Lung (tissue), 16 donors: ENCODE data around the gene CABLES1. TPM values are rescaled to one million over a fixed set of nuclear protein-coding genes. Genes with fewer than 3 reads are reported as not detected.
"Not testable (repeated sequence)": the region's sequence is repeated elsewhere in the genome, so short reads cannot be mapped to it uniquely, and the experiment has no call there.

Source experiments
- ATAC-seq: fragments of 200-7000 bp; cut with Tn5 transposase; one replicate; pipeline ENCODE4 v1.9.1; 2020; ENCODE audit warnings: moderate number of reproducible peaks; ENCODE audit not compliant: insufficient read depth, low FRiP score
- DNase-seq, 3 donors: peaks; one replicate each; pipeline ENCODE4 v3.0.0-alpha.2; 2013 to 2017
- H3K27ac ChIP-seq, 2 donors: one replicate each; pipeline ENCODE4 v1.5.1; 2013; ENCODE audit warnings: mild to moderate bottlenecking in 2 of 2, moderate library complexity in 2 of 2, control low read depth in 1 of 2, inconsistent platforms in 1 of 2, low read depth in 1 of 2, low read length in 1 of 2
- H3K27me3 ChIP-seq, 3 donors: one replicate each; pipeline ENCODE4 v1.5.1; 2013; ENCODE audit warnings: low read length in 2 of 3; ENCODE audit not compliant: control insufficient read depth in 3 of 3, insufficient read depth in 3 of 3
- H3K36me3 ChIP-seq, 4 donors: one replicate each; pipeline ENCODE4 v1.5.1; 2013; ENCODE audit warnings: low read length in 4 of 4, mild to moderate bottlenecking in 1 of 4, moderate library complexity in 1 of 4; ENCODE audit not compliant: control insufficient read depth in 4 of 4, insufficient read depth in 4 of 4
- H3K4me1 ChIP-seq, 5 donors: one replicate each; pipeline ENCODE4 v1.5.1; 2013; ENCODE audit warnings: low read length in 5 of 5, mild to moderate bottlenecking in 2 of 5, moderate library complexity in 1 of 5; ENCODE audit not compliant: control insufficient read depth in 5 of 5, insufficient read depth in 5 of 5
- H3K4me3 ChIP-seq: one replicate; pipeline ENCODE4 v1.5.1; 2013; ENCODE audit warnings: mild to moderate bottlenecking, control low read depth, moderate library complexity
- H3K9ac ChIP-seq, 2 donors: one replicate each; pipeline ENCODE4 v1.5.1; 2013; ENCODE audit warnings: low read length in 2 of 2, control low read depth in 1 of 2; ENCODE audit not compliant: insufficient read depth in 1 of 2
- H3K9me3 ChIP-seq, 4 donors: one replicate each; pipeline ENCODE4 v1.5.1; 2013; ENCODE audit warnings: low read length in 3 of 4, mild to moderate bottlenecking in 1 of 4, moderate library complexity in 1 of 4; ENCODE audit not compliant: control insufficient read depth in 4 of 4, insufficient read depth in 3 of 4
- WGBS, 2 donors: extraction: QIAGEN DNeasy Blood & Tissue Kit; methylation state at CpG; one replicate each; pipeline ENCODE4 v1.1.7; 2013; 5-methylcytosine and 5-hydroxymethylcytosine counted together
- long read RNA-seq, 5 donors: transcript quantifications; one replicate each; lab custom pipeline, GENCODE V29; 2026
- polyA plus RNA-seq, 2 donors: library from polyadenylated mRNA; stranded (reverse); fragments of 200-250 nt; gene quantifications; one replicate each; pipeline ENCODE4 v1.2.1, GENCODE V29; 2013
- total RNA-seq, 2 donors: library from RNA; depleted of rRNA in 1 of 2; stranded (reverse); fragments of >200 nt in 1 of 2; gene quantifications; one replicate each; pipeline ENCODE4 v1.2.1, GENCODE V29; 2014 to 2021
- TF ChIP-seq, protein P1 (sequence below): IDR thresholded peaks from 2 replicates; pipeline ENCODE4 v1.5.1; 2012; ENCODE audit warnings: mild to moderate bottlenecking; ENCODE audit errors: control extremely low read depth, extremely low read depth
- donor health status: control.
- donor health status: control.
- donor health status: Bipolar disorder and iron deficiency.
- donor health status: healthy.
- donor health status: DM: yes; HTN: yes; CAD: no.

Gene CABLES1, protein sequence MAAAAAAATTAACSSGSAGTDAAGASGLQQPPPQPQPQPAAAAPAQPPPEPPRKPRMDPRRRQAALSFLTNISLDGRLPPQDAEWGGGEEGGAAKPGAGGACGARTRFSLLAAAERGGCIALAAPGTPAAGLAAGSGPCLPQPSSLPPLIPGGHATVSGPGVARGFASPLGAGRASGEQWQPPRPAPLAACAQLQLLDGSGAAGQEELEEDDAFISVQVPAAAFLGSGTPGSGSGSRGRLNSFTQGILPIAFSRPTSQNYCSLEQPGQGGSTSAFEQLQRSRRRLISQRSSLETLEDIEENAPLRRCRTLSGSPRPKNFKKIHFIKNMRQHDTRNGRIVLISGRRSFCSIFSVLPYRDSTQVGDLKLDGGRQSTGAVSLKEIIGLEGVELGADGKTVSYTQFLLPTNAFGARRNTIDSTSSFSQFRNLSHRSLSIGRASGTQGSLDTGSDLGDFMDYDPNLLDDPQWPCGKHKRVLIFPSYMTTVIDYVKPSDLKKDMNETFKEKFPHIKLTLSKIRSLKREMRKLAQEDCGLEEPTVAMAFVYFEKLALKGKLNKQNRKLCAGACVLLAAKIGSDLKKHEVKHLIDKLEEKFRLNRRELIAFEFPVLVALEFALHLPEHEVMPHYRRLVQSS
- total RNA-seq = 10 to 100 TPM; 19.2 to 32.6 TPM
- polyA plus RNA-seq = 10 to 100 TPM in 1 of 2 donors, 1 to 10 TPM in 1; 4.2 to 10.3 TPM
- long read RNA-seq, donor 1, full-length matches to known transcripts = 32 of 47 reads
- long read RNA-seq, donor 1, partial matches to known transcripts = 15 of 47 reads
- long read RNA-seq, donor 1, other reads (novel, unspliced or antisense) = 0 of 47 reads
- long read RNA-seq, donor 2, full-length matches to known transcripts = 7 of 14 reads
- long read RNA-seq, donor 2, partial matches to known transcripts = 7 of 14 reads
- long read RNA-seq, donor 2, other reads (novel, unspliced or antisense) = 0 of 14 reads
- long read RNA-seq, donor 3, full-length matches to known transcripts = 7 of 15 reads
- long read RNA-seq, donor 3, partial matches to known transcripts = 8 of 15 reads
- long read RNA-seq, donor 3, other reads (novel, unspliced or antisense) = 0 of 15 reads
- long read RNA-seq, donor 4, full-length matches to known transcripts = 1 of 1 reads
- long read RNA-seq, donor 4, partial matches to known transcripts = 0 of 1 reads
- long read RNA-seq, donor 4, other reads (novel, unspliced or antisense) = 0 of 1 reads
- long read RNA-seq, donor 5, full-length matches to known transcripts = 18 of 29 reads
- long read RNA-seq, donor 5, partial matches to known transcripts = 11 of 29 reads
- long read RNA-seq, donor 5, other reads (novel, unspliced or antisense) = 0 of 29 reads

DNA sequence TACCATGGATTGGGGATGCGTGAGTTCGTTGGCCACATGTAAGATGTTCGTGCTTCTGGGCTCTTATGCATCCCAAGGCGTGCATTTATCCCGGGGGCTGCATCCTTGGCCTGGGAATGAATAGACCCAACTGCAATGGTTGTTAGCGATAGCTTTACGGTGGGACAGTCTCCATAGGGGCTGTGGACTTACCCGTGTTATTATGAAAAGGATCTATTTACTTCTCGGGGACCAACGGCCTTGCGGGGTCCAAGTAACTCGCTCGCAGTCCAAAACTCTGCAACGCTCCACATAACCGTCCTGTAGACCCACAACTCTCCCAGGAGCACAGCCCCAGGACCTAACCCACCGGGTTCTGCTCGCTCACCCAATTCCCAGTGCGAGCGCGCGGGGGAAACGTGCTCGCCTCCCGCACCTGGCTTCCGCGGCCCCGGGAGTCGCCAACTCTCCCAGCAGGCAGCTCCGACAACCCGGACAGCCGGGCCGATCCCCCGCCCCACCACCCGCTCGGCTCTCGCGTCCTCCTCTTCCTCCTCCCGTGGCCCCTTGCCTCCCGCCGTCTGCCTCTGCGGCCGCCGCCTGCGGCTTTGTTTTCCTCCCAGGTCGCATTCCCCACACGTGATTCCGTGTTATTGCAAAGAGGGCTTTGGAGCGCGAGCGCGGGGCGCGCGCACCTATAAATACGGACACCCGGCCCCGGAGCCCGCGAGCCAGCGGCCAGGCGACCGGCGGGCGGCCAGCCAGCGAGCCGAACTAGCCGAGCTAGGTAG lies at the start of gene CABLES1:
TSS of gene CABLES1 (plus strand) at position 706 of the 770 bp plus-strand sequence. CDS start 278 bp downstream, outside the sequence.
- peak within 1 kb of the TSS in 1 of 2 donors; percentile 61 for H3K9ac ChIP-seq
- TF ChIP-seq, protein P1, sequence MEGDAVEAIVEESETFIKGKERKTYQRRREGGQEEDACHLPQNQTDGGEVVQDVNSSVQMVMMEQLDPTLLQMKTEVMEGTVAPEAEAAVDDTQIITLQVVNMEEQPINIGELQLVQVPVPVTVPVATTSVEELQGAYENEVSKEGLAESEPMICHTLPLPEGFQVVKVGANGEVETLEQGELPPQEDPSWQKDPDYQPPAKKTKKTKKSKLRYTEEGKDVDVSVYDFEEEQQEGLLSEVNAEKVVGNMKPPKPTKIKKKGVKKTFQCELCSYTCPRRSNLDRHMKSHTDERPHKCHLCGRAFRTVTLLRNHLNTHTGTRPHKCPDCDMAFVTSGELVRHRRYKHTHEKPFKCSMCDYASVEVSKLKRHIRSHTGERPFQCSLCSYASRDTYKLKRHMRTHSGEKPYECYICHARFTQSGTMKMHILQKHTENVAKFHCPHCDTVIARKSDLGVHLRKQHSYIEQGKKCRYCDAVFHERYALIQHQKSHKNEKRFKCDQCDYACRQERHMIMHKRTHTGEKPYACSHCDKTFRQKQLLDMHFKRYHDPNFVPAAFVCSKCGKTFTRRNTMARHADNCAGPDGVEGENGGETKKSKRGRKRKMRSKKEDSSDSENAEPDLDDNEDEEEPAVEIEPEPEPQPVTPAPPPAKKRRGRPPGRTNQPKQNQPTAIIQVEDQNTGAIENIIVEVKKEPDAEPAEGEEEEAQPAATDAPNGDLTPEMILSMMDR = no peak
- peak; percentile 66 to 75 (median 75) for DNase-seq
- peak within 1 kb of the TSS; percentile 76 for H3K4me3 ChIP-seq
- H3K9me3 ChIP-seq = no peaks in the 10 kb centered on the region
- peaks cover 0 to 30% (median 13%) of the 10 kb centered on the region in 5 donors for H3K4me1 ChIP-seq
- no peaks in the 10 kb centered on the region for H3K27me3 ChIP-seq
- ATAC-seq = peak; percentile 15
- 6% methylated on average over 61 to 67 of the region's 67 CpGs for WGBS, 2 donors
- H3K27ac ChIP-seq = peak within 1 kb of the TSS; percentile 18 to 89
- no peaks in the 10 kb centered on the region for H3K36me3 ChIP-seq

DNA sequence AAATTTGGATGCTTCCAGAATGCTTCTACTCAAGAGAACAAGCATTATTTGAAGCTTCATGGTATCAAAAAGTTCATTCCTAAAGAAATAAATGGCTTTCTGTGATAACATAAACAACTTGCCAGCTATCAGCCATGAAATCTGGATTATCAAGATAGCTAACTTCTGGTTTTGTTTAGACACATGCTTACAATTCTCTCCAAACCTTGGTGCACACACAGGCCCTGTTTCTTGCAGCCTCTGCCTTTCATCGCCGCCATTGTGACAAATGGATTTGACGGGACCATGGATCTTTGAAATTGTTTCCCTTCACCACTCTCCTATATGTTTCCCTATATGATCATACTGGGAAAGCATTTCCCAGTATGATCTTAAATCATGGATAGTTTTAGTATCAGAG lies 47.9 kb upstream of the CABLES1 start:
- Histone ChIP-seq H3K27me3 (no peaks in the 10 kb centered on the region), H3K9ac (no peak overlapping the region), H3K9me3 (no peaks in the 10 kb centered on the region), H3K36me3 (no peaks in the 10 kb centered on the region), H3K4me3 (no peak overlapping the region), H3K27ac (no peak overlapping the region), H3K4me1 (no peaks in the 10 kb centered on the region)
- ATAC-seq (no peak), DNase-seq (no peak)
- WGBS, 2 donors = 65 to 98% methylated on average over 3 of the region's 3 CpGs
- TF ChIP-seq, protein P1 = no peak

DNA sequence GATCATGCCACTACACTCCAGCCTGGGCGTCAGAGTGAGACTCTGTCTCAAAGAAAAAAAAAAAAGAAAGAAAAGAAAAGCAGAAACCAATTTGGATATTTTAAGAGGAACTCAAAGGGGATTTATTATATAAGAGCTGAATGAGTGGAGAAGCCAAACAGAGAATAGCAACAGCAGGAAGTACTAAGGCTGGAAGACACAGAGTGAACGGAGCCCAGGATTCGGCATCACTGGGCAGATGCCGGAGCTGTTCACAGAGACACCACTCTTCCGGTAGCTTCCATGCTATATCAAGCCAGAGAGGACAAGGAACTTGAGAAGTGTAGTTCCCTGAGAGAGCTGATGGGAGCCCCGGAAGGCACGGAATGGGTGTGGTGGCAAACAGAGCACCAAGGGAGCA lies 47.0 kb upstream of the CABLES1 start:
- Histone ChIP-seq H3K27me3 (no peaks in the 10 kb centered on the region), H3K4me3 (no peak overlapping the region), H3K9me3 (no peaks in the 10 kb centered on the region), H3K36me3 (no peaks in the 10 kb centered on the region), H3K4me1 (no peaks in the 10 kb centered on the region), H3K27ac (no peak overlapping the region), H3K9ac (no peak overlapping the region)
- 91 to 93% methylated on average over 7 of the region's 7 CpGs for WGBS, 2 donors
- ATAC-seq (no peak), DNase-seq (no peak)
- TF ChIP-seq, protein P1 = no peak

DNA sequence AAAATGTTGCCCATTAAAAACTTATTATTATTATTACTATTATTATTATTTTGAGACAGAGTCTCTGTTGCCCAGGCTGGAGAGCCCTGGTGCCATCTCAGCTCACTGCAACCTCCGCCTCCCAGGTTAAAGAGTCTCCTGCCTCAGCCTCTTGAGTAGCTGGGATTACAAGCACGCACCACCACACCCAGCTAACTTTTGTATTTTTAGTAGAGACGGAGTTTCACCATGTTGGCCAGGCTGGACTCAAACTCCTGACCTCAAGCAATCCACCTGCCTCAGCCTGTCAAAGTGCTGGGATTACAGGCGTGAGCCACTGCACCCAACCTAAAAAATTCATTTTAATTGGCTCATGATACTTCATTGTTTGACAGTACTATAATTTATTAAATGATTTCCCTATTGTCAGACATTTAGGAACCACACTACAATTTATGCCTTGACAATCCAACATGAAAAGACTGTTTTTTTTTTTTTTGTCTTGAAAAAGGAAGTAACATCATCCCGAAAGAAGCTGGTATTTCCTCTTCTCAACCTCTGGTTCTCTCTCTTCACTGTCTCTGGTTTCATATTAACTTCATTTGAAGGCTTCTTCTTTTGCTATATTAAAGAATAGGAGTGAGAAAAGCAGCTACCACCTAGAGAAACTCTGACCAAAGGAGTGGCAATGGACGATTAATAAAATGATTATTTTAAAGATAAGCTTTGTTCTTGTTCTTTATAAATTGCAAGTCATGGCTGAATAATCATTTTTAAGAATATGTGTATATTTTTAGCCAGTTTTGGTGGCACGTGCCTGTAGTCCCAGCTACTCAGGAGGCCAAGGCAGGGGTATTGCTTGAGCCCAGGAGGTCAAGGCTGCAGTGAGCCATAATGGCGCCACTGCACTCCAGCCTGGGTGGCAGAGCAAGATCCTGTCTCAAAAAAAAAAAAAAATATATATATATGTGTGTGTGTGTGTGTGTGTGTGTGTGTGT lies 44.0 kb upstream of the CABLES1 start:
- not testable (repeated sequence) for DNase-seq, H3K27ac ChIP-seq

More for the DNA sequence above, 44.0 kb upstream of the CABLES1 start:
- H3K27me3 ChIP-seq, H3K4me1 ChIP-seq, H3K9ac ChIP-seq, H3K4me3 ChIP-seq, H3K9me3 ChIP-seq, H3K36me3 ChIP-seq, ATAC-seq: not testable (repeated sequence)
- 53 to 55% methylated on average over 8 of the region's 8 CpGs for WGBS, 2 donors
